CD4-positive, alpha-beta T cell (primary cell): ENCODE results near the gene AMBRA1. TPM values are rescaled to one million over a fixed set of nuclear protein-coding genes. Genes with fewer than 3 reads are reported as not detected.

Experiments used
- ATAC-seq: fragments of 200-7000 bp; cut with Tn5 transposase; one replicate; pipeline ENCODE4 v1.10.0; 2022; ENCODE audit warnings: mild to moderate bottlenecking; ENCODE audit not compliant: poor library complexity
- CTCF ChIA-PET: fragments of 350-600 bp; sonication (Branson Sonifier 250); formaldehyde crosslinking; loops from one replicate; lab custom pipeline; 2021; ENCODE audit warnings: antibody characterized with exemption, inconsistent platforms; lab: Charles Lee
- POLR2A ChIA-PET: fragments of 350-600 bp; sonication (Branson Sonifier 250); formaldehyde crosslinking; loops from one replicate; lab custom pipeline; 2021; ENCODE audit warnings: antibody characterized with exemption, inconsistent platforms; lab: Charles Lee
- DNase-seq, 14 experiments: peaks; one replicate each; pipeline ENCODE4 v3.0.0-alpha.2; 2013 to 2020; ENCODE audit warnings: mixed read lengths in 2 of 14
- H3K27ac ChIP-seq, 2 donors: one replicate each; pipeline versions ENCODE4 v1.5.1 to v1.7.0; 2013; ENCODE audit warnings: low read length in 2 of 2, low read depth in 1 of 2, mild to moderate bottlenecking in 1 of 2
- H3K27me3 ChIP-seq, 2 experiments: 1 replicate in 1 of 2; 2 replicates in 1 of 2; pipeline versions ENCODE4 v1.6.1 to v1.7.0; 2013; ENCODE audit warnings: low read length in 2 of 2, control low read depth in 1 of 2, mild to moderate bottlenecking in 1 of 2, moderate library complexity in 1 of 2; ENCODE audit not compliant: insufficient read depth in 2 of 2, control insufficient read depth in 1 of 2
- H3K36me3 ChIP-seq: one replicate; pipeline ENCODE4 v1.6.1; 2013; ENCODE audit warnings: low read length, control low read depth; ENCODE audit not compliant: insufficient read depth
- H3K4me1 ChIP-seq: one replicate; pipeline ENCODE4 v1.6.1; 2013; ENCODE audit warnings: low read length, control low read depth; ENCODE audit not compliant: insufficient read depth
- H3K4me3 ChIP-seq: one replicate; pipeline ENCODE4 v1.5.1; 2013; ENCODE audit warnings: mild to moderate bottlenecking, low read length, moderate library complexity
- H3K9me3 ChIP-seq, 2 experiments: 1 replicate in 1 of 2; 2 replicates in 1 of 2; pipeline versions ENCODE4 v1.6.1 to v1.7.0; 2013; ENCODE audit warnings: low read length in 2 of 2, mild to moderate bottlenecking in 2 of 2, control low read depth in 1 of 2, moderate library complexity in 1 of 2; ENCODE audit not compliant: control insufficient read depth in 1 of 2, insufficient read depth in 1 of 2
- H3K27ac Mint-ChIP-seq: one replicate; pipeline ENCODE4 v1.8.0; 2020; ENCODE audit warnings: mixed read lengths
- H3K27me3 Mint-ChIP-seq: one replicate; pipeline ENCODE4 v1.8.0; 2021; ENCODE audit warnings: mixed read lengths
- H3K36me3 Mint-ChIP-seq: one replicate; pipeline ENCODE4 v1.8.0; 2021; ENCODE audit warnings: low read depth, mixed read lengths
- H3K4me1 Mint-ChIP-seq: one replicate; pipeline ENCODE4 v1.8.0; 2021; ENCODE audit warnings: low read depth, mixed read lengths
- H3K4me3 Mint-ChIP-seq: one replicate; pipeline ENCODE4 v1.8.0; 2020; ENCODE audit warnings: mild to moderate bottlenecking, mixed read lengths
- H3K9me3 Mint-ChIP-seq: one replicate; pipeline ENCODE4 v1.8.0; 2020; ENCODE audit warnings: mixed read lengths
- intact Hi-C, 2 experiments: fragments of 100-400 bp; cut with DNase I in 1 of 2; cut with micrococcal nuclease in 1 of 2; formaldehyde crosslinking; loops; one replicate each; pipeline versions ENCODE4 v1.15.1 to v1.9.0; 2023 to 2025; cut with DNase I, micrococcal nuclease
- total RNA-seq, 174 experiments: library from RNA in 2 of 174; stranded (reverse) in 2 of 174; gene quantifications; one replicate each; pipeline ENCODE4 v1.2.3 and lab custom pipeline; 2021 to 2026
- TF ChIP-seq, protein P1 (sequence below): fragments of 200-600 bp; IDR thresholded peaks from one replicate; pipeline ENCODE4 v1.8.0; 2022; ENCODE audit warnings: antibody characterized with exemption, mild to moderate bottlenecking

AMBRA1 gene
- total RNA-seq, 2 experiments from 2014 or later = 29.4 to 31.9 TPM

DNA sequence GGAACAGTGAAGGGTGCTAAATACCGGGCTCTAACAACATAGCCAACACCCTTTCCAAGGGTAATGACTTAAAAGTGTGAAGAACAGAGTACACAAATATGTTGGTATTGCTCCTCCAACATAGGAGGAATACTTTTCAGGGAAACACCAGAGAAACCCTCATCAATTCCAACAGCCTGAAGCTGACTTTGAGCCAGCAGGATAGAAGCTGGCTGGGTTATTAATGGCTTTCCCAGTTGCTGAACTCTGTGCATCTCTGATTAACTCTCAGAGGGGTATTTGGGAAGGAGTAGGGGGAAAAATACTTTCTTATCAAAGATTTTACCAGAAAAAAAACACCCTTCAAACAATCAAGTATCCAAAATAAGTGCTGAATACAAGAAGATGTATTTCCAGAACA lies 95.6 kb downstream of the AMBRA1 start:
- H3K4me1 Mint-ChIP-seq = no peaks in the 10 kb centered on the region
- no peak overlapping the region for H3K27ac Mint-ChIP-seq
- H3K9me3 Mint-ChIP-seq = no peaks in the 10 kb centered on the region
- no peak overlapping the region for H3K4me3 ChIP-seq
- H3K4me1 ChIP-seq = no peaks in the 10 kb centered on the region
- H3K27ac ChIP-seq = no peak overlapping the region
- DNase-seq (no peak), ATAC-seq (no peak)
- intact Hi-C loops = no loop called here
- peaks cover 64% of the 10 kb centered on the region for H3K36me3 Mint-ChIP-seq
- CTCF ChIA-PET = no interaction called here
- H3K4me3 Mint-ChIP-seq = no peak overlapping the region
- H3K9me3 ChIP-seq = no peaks in the 10 kb centered on the region
- POLR2A ChIA-PET = no interaction called here
- H3K27me3 Mint-ChIP-seq = no peaks in the 10 kb centered on the region
- TF ChIP-seq, protein P1, sequence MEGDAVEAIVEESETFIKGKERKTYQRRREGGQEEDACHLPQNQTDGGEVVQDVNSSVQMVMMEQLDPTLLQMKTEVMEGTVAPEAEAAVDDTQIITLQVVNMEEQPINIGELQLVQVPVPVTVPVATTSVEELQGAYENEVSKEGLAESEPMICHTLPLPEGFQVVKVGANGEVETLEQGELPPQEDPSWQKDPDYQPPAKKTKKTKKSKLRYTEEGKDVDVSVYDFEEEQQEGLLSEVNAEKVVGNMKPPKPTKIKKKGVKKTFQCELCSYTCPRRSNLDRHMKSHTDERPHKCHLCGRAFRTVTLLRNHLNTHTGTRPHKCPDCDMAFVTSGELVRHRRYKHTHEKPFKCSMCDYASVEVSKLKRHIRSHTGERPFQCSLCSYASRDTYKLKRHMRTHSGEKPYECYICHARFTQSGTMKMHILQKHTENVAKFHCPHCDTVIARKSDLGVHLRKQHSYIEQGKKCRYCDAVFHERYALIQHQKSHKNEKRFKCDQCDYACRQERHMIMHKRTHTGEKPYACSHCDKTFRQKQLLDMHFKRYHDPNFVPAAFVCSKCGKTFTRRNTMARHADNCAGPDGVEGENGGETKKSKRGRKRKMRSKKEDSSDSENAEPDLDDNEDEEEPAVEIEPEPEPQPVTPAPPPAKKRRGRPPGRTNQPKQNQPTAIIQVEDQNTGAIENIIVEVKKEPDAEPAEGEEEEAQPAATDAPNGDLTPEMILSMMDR = no peak
- H3K36me3 ChIP-seq = peaks cover 45% of the 10 kb centered on the region
- H3K27me3 ChIP-seq = no peaks in the 10 kb centered on the region

DNA sequence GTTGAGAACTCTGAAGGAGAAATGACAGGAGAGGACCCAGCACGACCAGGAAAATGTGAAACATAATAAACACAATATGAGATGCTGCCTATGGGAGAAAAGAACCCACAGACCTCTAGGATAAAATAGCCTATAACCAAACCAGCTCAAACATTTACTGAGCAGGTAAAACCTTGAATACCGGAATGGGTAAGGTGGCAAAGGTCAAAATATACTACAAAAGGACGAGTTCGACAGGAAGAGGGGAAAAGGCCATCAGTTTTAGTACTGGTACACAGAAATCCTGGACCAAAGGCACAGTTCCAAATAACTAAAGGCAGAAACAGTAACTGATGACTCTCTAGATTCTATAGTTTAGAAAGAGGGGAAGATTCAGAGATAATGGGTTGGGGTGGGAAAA lies 96.3 kb downstream of the AMBRA1 start:
- Histone ChIP-seq H3K4me1 (no peaks in the 10 kb centered on the region), H3K9me3 (no peaks in the 10 kb centered on the region), H3K27ac (no peak overlapping the region), H3K4me3 (no peak overlapping the region), H3K36me3 (peaks cover 49% of the 10 kb centered on the region), H3K27me3 (no peaks in the 10 kb centered on the region)
- intact Hi-C loops = no loop called here
- ChIA-PET CTCF (no interaction called here), POLR2A (no interaction called here)
- no peaks in the 10 kb centered on the region for H3K9me3 Mint-ChIP-seq
- H3K27ac Mint-ChIP-seq = no peak overlapping the region
- DNase-seq = no peak
- no peaks in the 10 kb centered on the region for H3K27me3 Mint-ChIP-seq
- H3K36me3 Mint-ChIP-seq = peaks cover 63% of the 10 kb centered on the region
- ATAC-seq = no peak
- no peak overlapping the region for H3K4me3 Mint-ChIP-seq
- TF ChIP-seq, protein P1 = no peak
- H3K4me1 Mint-ChIP-seq = no peaks in the 10 kb centered on the region

DNA sequence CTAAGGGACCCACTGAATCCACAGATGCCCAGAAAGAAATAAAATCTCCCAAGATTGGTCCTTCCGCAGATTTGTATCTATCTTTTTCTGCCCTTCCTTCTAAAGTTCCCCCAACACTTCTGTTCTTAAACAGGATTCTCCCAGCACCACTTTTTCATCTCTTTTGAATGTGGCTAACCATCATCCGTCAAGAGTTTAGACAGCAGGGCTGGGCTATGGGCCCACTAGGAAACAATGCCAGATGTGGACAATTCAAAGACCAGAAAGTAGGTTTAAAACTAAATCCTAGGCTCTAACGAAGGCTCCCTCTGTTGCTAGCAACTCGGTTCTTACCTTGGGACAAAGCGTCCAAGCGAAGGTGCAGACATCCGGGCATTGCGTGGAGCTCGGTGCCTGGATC lies 100.0 kb downstream of the AMBRA1 start:
- no peak overlapping the region for H3K4me3 Mint-ChIP-seq
- ATAC-seq = no peak

More for the DNA sequence above, 100.0 kb downstream of the AMBRA1 start:
- H3K9me3 ChIP-seq = no peaks in the 10 kb centered on the region
- H3K4me3 ChIP-seq = no peak overlapping the region
- DNase-seq = no peak
- Mint-ChIP-seq H3K27ac (no peak overlapping the region), H3K9me3 (no peaks in the 10 kb centered on the region), H3K36me3 (peaks cover 75% of the 10 kb centered on the region), H3K27me3 (no peaks in the 10 kb centered on the region), H3K4me1 (peaks cover 5% of the 10 kb centered on the region)
- intact Hi-C loops = loop anchor here in 1 of 2 experiments (5.0 kb wide), 1 partner anchor 124 kb away; the partner anchor contains the start of genes ATG13 and HARBI1
- H3K27me3 ChIP-seq = no peaks in the 10 kb centered on the region
- no peak overlapping the region for H3K27ac ChIP-seq
- TF ChIP-seq, protein P1 = no peak
- ChIA-PET POLR2A (no interaction called here), CTCF (no interaction called here)
- peaks cover 60% of the 10 kb centered on the region for H3K36me3 ChIP-seq
- H3K4me1 ChIP-seq = peaks cover 5% of the 10 kb centered on the region
